GM15510 (cell line): Measurements from ENCODE around the gene PLEKHA7.

Experiments
- POLR2A ChIP-seq: IDR thresholded peaks from 3 replicates; pipeline ENCODE4 v1.6.1; 2011; ENCODE audit warnings: borderline replicate concordance; ENCODE audit not compliant: insufficient read length; ENCODE audit errors: extremely low read depth

Gene PLEKHA7

GRCh38 chr11:16863389-16863788 lies 150.8 kb downstream of the PLEKHA7 start:
- no peak for TF ChIP-seq POLR2A

DNA sequence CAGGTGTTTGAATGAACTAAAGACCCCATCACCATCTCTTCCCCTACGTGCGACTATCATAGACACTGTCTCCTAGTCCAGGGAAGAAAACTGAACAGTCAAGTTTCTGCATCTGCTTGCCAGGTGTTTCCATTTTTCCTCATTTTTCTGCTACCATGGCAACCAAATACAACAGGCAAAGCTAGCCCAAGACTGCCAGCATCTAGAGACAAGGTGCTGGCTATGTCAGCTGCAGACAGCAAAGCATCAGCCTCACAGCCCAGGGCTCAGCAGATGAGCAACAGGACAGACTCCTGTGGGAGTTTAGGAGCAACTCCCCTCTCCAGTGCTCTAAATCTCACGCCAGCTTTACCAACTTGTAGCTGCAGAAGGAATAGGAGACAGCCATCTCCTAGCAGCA lies 151.5 kb downstream of the PLEKHA7 start:
- TF ChIP-seq POLR2A: no peak

DNA sequence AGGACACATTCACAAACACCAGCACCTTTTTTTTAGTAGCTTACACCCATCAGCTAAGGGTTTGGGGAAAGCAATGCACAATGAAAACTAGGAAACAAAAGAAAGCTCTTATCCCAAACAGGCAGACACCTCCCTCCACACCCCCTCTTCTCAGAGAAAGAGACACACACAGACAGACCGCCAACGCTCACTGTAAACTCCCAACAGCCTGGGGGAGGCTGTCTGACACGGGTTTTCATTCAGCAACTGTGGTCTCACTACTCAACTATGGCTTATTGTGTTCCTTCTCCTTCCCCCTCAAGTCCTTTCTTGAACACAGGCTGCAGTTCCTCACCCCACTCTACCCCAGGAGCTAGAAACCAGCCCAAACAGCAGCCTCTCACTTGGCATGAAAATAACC lies 152.4 kb downstream of the PLEKHA7 start:
- no peak for TF ChIP-seq POLR2A

DNA sequence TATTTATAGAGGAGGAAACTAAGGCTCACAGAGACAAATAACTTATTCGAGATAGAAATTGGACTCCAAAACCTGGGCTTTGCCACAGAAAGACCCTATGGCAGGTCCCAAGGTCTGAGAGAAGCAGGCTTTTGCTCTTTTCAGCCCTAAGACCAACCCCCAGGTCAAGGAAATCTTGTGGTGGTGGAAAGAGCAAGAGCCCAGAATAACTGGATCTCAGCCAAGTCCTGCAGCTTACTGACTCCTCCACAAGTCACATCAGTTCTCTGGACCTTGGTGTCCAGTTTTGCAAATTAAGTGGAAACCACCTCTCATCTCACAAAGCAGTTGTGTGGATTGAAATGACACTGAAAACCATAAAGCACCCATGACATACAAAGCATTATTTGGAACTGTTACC lies 153.6 kb downstream of the PLEKHA7 start:
- TF ChIP-seq POLR2A: no peak

GRCh38 chr11:16859651-16860050 lies 154.6 kb downstream of the PLEKHA7 start:
- TF ChIP-seq POLR2A: no peak

DNA sequence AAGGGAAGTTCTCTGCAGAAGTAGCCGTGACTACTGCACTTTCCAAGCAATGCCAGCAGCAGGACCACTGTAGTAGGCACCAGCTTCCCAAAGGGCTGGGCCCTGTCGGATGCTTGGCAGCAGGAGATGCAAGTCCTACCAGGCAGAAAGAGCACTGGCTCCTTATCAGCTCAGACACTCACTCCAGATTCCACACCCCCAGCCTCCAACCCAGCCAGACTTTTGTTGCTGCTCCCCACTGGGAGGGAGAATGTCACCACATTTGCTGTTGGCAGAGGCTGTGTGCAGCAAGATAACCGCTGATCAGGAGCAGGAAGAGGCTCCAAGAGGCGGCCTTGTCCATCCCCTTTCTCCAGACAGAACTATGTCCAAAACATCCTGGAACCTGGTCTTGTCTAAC lies 157.0 kb downstream of the PLEKHA7 start:
- no peak for TF ChIP-seq POLR2A

GRCh38 chr11:16856022-16856471 lies 158.2 kb downstream of the PLEKHA7 start:
- no peak for TF ChIP-seq POLR2A

- TF ChIP-seq POLR2A: no peak
Observed at GRCh38 chr11:16854979-16855378, 159.2 kb downstream of the PLEKHA7 start.

DNA sequence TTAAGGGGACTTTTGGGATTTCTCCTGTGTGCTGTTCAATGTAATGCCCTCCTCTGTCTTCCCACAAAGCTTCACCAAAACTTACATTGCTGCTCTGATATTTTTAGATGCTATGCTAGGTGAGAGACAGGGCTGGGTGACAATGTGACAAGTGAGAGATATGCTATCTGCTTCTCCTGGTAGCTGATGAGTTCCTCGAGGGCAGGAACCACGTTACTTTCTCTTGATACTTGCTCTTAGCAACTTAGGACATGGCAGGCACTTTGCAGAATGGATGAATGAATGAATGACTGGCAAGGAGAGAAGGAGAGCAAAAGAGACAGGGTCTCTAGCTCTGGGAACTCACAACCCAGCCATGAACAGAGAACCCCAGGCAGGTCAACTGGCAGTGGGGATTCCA lies 160.4 kb downstream of the PLEKHA7 start:
- TF ChIP-seq POLR2A: no peak

GRCh38 chr11:16853266-16853665 lies 160.9 kb downstream of the PLEKHA7 start:
- TF ChIP-seq POLR2A: no peak

- no peak for TF ChIP-seq POLR2A
Observed at GRCh38 chr11:16846305-16846704, 167.9 kb downstream of the PLEKHA7 start.

DNA sequence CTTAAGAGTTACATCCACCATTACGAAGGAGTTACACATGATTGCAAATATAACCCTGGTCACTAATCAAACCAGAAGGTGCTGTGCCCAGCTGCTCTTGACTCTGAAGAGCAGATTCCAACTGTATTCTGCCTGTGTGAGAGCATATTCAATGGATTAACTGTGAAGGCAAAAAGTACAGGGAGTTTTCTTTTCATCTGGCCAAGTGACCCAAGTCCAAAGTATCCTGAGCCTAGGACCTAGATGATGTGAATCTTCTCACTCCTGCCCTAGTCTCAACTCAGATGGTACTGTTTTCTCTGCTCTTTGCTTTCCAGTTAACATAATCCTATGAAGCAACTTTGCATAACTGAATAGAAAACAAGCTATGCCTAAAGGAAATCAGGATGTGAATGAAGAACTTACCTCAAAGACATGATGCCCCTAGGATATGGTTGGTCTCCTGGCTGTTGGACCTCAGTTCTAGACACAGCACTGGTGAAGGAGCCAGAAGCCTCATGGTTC lies 169.9 kb downstream of the PLEKHA7 start:
- no peak for TF ChIP-seq POLR2A

GRCh38 chr11:16843294-16843693 lies 170.9 kb downstream of the PLEKHA7 start:
- no peak for TF ChIP-seq POLR2A

- TF ChIP-seq POLR2A: no peak
Observed at GRCh38 chr11:16841984-16842383, 172.2 kb downstream of the PLEKHA7 start.

DNA sequence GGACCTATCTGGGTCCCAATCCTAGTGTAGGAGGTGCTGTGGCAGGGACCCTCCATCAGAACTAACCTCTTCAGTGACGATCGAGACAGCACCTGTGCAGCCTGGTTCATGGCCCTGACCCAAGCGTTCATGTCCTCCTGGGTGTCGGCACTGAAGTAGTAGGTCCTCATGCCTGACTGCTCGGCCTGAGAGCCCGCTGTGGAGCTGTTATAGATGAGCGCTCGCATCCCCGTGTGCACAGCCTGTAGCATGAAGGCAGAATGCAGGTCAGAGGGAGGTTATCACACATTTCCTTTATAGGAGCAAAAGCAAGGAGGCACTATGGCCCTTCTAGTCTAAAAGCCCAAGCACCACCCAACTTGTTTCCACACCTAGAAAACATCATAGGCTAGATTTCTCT lies 172.7 kb downstream of the PLEKHA7 start:
- TF ChIP-seq POLR2A: no peak

DNA sequence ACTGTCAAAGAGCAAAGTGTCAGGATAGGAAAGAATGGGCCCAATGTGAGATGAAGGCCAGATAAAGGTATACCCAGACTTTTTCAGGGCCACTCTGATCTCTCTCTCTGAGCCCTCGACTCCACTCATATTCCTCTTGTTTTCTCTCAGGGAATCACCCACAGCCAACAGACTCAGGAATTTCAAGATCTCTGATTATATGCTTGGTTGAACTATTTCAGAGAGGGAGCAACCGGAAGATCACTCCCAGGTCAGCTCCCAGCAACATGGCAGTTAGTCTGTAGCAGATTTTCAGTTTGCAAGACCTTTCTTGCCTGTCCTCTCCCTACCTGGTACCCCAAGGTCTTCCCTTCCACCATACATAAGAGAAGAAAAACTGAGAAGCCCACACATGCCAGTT lies 173.3 kb downstream of the PLEKHA7 start:
- TF ChIP-seq POLR2A: no peak

GRCh38 chr11:16839821-16840220 lies 174.4 kb downstream of the PLEKHA7 start:
- no peak for TF ChIP-seq POLR2A
